Limb (tissue), 2 donors: Measurements from ENCODE around the gene LPCAT1.
A peak's percentile ranks its signal among the peaks of the same experiment; 100 is the strongest.
"Not testable (repeated sequence)": the region's sequence is repeated elsewhere in the genome, so short reads cannot be mapped to it uniquely, and the experiment has no call there.

Experiments
- DNase-seq, 2 donors: peaks; one replicate each; pipeline ENCODE4 v3.0.0-alpha.2; 2016; ENCODE audit errors: extremely low spot score in 2 of 2

Gene LPCAT1

DNA sequence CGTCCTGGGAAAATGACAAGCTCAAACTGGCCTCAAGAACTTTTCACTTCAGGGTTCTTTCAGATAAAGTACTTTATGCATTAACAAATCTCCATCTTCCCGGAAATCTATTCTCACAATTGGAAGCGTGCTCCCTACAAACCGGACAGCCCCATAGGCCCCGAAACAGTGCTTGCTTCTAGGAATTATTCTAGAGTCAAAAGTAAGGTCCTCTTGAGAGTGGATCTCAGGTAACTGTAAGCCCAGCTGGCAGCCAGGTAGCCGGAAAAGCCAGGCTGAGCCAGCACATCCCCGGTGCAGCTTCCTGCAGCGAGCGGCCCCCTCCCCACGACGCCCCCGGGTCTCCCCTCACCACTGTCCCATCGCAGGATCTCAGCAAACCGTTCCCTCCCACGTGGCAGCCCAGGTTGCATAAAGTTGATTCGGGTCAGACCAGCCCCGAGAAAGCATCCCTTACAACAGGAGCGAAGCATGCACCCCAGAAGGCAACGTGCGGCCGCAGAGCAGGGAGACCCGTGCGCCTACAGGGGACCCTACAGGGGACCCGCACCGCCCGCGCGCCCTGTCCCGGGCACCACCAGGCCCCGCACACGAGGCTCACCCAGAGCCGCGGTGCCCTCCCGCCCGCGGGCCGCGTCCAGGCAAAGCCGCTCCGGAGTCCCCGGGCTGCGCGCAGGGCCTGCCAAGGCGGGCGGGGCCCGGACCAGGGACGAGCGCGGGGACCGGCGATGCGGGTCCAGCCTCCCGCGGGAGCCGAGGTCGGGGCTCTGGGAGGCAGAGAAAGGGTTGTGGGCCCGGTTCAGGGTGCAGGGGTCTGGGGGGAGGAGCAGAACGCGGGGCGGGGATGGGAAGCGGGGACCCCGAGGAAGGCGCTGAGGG is 920 bp downstream of the LPCAT1 start:
- peak in 1 of 2 donors; percentile 62 for DNase-seq

DNA sequence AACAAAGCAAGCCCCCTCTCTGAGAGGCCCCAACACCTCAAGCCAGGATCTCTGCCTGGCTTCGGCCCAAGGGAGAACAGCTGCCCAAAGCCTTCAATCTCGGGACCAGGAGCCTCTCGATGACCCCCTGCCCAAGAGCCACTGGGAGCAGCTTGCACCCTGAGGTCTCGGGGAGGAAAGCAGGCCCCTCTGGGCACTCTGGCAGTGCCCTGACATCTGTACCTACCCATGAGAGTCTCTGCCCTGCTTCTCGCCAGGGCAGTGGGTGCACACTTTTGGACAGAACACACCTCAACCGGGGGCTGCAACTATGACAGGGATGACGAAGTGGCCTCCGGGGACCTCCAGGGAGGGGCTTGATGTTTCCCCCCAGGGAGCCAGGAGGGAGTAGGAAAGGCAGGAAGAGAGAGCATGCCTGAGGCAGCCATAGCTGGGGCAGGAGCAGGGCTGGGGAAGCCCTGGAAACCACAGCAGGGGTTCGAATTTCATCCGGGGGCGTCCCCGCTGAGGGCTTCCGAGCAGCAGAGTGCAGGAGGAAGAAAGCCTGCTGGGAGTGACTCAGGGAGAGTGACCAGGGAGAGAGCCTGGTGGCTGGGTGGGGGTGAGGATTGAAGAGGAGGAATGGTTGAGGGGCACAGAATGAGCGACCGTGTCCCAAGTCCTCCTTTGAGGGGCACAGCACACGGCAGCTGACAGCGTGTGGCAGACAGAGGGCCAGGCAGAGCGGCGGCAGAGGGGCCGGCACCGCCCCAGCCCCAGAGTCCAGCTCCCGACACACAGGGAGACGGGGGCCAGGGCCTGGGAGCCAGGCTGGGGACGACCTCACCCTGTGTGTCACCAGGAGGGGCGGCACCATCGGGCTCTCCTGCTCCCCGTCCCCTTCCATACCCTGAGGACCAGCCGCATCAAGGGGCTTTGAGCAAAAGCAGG is 1.8 kb downstream of the LPCAT1 start:
- DNase-seq, result peak in 1 of 2 donors; percentile 46

DNA sequence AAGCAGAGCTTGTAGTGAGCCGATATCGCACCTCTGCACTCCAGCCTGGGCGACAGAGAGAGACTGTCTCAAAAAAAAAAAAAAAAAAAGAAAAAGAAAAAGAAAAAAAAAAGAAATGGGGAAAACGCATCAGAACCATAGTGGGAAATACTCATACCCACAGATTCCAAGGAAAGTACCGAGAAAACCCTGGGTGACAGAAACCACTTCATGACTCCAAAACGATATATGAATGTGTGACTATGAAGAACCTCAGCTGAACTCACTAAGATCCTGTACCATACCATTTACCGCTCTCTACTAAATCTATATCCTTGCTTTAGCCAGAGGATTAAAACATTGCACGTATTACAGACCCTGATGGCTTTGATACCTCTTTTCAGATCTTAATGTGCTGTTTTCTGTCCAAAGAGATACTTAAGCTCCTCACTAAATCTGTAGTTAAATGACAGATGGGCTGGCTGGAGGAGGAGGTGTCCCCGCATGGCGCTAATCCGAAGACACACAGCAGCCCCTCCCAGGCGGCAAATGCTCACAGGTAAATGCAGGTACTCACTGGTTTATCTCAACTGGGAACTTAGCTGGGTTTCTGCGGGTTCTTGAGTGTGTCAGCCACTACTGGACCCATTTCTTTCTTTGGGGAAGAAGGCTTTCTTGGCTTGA is 2.8 kb downstream of the LPCAT1 start:
- peak in 1 of 2 donors; percentile 18 for DNase-seq

DNA sequence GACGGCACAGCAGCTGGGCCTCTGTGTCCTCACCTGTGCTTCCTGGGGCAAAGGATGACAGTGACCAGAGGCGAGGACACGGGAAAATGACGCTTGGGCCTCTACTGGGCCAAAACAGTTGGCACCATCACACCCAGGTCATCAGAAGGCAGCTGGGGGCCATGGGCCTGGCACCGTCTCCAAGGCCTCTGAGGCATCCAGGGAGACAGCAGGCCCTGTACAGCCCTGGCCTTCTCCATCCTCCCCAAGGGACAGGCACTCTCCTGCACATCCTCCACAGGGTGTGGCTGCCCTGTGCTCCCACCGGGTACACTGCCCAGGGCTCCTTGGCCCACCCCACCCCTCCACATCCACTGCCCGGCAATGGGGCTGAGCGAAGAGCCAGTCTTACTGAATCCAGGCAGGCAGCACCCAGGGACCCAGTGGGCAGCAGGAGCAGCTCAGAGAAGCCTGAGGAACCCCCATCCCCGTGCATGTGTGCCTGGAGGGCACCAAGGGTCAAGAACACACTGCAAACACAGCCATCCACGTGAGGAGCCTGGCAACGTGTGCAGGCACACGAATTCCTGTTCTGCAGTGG is 4.0 kb downstream of the LPCAT1 start:
- DNase-seq, result peak in 1 of 2 donors; percentile 17

DNA sequence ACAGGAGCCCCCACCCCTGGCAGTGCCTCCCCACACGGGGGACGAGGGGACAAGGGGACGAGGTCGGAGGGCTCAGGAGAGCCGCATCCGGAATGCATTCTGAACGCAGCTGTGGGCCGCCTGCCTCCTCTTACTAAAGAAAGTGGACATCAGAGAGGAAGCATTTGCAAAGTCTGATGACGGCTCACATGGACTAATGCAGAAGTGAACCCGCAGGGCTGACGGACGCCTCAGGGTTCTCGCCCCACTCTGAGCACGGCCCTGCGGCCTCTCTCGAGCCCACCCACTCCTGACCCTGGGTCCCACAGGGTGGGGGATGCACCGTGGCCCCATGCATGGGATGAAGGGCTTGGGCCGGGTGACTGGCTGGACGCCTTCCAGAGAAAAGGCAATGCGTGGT is 5.9 kb downstream of the LPCAT1 start:
- DNase-seq, result peak in 1 of 2 donors; percentile 23

DNA sequence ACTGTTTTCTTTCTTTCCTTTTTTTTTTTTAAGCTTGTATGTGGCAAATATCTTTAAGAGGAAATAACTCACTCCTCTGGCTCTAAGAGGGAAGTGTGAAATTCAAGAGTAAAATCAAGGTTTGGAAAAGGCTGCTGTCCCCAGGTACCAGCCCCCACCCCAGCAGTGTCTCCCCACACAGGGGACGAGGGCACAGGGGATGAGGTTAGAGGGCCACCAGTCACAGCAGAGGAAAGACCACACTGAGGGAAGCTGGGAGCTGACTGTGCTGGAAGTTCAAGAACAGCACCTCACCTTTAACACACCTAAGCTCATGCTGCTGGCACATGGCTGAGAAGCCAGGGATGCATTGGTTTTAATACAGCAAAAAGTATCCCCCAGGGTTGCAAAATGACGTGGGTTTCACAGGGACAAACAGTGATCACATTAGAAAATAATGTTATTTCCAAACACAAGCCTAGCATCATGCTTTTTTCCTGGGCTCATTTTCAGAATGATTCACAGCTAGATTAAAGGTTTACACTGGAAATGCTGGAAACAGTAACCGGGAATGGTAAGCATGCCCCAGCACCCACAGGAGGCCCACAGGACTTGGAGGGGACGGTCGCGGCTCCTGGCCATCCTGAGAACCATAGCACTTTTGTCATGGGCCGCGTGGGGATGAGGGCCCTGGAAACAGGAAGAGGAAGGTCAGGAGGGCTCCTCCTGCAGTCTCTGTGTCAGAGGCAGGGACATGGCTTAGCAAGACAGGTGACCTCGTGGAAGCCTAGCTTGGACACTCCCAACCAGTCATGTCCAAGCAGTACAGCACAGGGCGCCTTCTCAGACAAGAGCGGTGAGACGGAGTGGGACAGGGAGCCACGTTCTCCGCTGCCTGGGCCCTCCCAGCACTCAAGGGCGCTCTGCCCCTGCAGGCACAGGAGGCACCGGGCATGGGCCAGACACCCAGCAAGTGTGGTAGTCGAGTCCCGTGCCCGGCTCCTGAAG is 6.9 kb downstream of the LPCAT1 start:
- DNase-seq, result peak in 1 of 2 donors; percentile 10

DNA sequence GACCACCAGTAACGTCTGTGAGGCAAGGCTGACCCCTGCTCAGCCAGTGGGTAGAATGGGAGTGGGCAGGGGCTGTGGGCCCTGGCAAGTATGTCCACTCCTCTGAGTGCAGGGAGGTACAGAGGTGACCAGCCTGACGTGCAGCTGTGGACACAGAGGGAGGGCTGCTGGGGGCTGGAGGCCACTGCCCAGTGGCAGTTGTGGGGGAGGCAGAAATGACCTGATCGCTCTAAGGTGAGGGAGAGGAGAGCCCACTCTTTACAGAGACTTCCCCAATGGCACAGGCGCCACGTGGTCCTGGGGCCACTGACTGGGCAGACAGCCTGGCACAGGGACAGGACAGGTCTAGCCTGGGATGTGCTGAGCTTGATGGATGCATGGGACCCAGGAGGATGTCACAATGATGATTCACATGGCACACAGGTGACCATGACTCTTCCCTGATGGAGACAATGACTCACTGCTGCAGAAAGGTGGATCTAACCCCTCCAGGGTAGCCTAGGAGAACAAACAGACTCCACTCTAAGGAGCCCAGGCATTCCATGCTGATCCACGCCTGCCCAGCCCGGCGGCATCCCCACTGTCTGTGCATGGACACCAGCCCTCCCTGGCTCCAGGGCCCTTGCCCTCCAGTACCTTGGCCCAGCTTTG is 7.7 kb downstream of the LPCAT1 start:
- DNase-seq, result peak in 1 of 2 donors; percentile 23

DNA sequence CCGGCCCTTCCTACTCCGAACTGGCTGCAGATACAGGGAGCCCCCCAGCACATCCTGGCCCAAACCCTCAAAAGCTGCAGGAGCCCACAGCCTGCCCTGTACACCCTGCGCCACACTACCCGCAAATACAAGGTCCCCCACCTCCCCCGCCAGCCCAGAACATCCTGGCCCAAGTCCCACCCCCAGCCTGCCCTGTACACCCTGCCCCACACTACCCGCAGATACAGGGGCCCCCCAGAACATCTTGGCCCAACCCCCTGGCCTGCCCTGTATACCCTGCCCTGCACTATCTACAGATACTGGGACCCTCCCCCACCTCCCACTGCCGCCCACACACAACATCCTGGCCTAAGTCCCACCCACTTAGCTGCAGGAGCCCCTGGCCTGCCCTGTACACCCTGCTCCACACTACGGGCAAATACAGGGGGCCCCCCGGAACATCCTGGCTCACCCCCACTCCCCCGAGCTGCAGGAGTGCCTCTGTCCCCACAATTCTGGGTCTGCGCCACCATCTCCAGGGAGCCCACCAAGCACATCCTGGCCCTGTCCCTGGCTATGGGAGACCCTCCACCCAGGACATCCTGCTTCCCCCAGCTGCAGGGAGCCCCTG is 8.3 kb downstream of the LPCAT1 start:
- peak in 1 of 2 donors; percentile 22 for DNase-seq

DNA sequence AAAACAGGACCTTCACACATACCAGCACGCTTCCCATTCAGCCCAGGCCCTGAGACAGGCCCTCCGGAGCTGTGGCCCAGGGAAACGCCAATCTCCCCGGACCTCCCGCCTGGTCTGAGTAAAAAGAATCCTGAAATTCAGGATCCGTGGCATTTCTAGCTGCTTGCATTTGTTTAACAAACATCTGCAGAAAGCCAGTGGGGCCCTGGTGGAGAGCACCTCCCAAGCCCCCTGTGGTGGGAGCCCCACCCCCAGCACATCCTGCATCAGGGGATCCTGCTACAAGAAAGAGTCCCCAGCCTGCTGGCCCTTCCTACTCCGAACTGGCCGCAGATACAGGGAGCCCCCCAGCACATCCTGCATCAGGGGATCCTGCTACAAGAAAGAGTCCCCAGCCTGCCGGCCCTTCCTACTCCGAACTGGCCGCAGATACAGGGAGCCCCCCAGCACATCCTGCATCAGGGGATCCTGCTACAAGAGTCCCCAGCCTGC is 8.9 kb downstream of the LPCAT1 start:
- not testable (repeated sequence) for DNase-seq

DNA sequence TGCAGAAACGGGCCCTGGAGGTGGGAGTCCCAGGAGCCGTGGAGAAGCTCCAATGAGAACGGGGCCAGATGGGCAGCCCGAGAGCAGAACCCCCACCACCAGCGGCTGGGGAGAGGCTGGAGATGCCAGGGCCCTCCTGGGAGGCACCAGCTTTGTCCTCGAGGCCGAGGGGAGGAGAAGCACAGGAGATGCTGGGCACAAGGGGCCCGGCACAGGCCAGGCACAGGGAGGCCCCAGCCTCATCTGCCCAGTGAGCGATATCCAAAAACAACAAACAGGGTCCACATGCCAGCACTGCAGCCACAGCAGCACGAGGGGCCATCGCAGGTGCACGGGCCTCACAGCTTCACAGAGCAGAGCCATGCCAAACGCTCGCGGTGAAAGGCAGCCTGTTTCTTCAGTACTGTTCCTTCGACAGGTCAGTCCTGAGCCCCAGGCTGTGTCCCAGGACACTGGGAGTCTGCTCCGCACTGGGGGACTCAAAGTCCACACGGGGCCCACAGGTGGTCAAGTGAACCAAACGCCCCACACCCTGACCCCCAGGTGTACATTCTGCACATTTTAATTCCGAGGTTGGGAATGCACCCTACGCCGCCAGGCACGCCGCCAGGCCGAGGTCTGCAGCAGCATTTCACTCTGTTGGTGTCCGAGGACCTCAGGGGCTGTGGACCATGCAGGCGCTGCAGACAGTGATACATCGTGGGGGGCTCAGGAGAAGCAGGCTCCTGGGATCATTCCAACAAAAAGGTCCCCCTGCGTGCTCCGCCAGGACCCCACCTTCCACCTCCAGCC is 9.5 kb downstream of the LPCAT1 start:
- DNase-seq, result peak in 1 of 2 donors; percentile 26

DNA sequence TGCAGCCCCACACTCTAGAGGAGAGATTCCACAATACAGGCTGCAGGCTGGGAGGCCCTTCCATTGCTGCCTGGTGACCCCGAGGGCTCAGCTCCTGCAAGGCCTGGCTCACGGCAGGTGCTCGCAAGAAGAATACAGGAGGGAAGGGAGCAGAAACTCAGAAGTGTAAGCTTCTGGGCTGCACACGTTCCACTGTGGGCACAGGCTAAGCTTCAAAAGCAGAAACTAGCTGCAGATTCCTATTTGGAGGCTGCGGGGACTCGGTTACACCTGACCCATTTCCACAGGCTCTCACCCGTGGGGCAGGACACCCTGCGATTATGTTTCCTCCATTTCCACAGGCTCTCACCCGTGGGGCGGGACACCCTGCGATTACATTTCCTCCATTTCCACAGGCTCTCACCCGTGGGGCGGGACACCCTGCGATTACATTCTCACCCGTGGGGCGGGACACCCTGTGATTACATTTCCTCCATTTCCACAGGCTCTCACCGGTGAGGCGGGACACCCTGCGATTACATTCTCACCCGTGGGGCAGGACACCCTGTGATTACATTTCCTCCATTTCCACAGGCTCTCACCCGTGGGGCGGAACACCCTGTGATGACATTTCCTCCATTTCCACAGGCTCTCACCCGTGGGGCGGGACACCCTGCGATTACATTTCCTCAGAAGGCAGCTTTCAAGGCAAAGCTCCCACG is 10.3 kb downstream of the LPCAT1 start:
- peak in 1 of 2 donors; percentile 11 for DNase-seq

DNA sequence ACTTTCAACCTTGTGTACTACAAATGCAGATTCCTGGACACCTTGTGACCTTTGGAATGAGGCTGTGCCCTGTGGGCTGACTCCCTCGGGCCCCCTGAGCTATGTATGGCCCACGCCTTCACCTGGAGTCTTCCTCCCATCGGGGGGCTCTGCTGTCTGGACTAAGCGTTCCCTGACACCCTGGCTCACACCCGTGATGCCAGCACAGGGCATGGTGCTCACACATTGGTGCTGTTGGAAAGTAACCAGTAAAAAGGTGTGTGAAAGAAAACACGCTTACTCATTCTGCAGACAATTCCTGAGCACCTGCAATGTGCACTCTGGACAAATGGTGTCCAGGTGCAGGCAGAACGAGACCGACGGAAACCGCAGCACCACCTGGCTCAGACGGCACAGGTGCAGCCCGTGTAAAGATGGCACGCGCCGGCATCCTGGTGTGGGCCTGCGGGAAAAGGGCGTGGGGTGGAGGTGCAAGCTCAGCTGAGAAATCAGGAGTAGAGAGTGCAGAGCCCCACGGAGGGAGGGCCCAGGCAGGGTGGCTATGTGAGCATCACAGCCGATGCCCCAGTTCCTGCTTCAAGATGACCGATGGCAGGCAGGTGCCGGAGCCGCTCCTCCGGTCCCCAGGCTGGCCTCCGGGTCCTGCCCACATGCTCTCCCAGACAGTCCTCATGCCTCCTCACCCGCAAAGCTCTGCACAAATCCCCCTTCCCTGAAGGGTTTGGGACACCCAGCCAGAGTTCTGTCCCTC is 11.0 kb downstream of the LPCAT1 start:
- DNase-seq, result peak in 1 of 2 donors; percentile 16

DNA sequence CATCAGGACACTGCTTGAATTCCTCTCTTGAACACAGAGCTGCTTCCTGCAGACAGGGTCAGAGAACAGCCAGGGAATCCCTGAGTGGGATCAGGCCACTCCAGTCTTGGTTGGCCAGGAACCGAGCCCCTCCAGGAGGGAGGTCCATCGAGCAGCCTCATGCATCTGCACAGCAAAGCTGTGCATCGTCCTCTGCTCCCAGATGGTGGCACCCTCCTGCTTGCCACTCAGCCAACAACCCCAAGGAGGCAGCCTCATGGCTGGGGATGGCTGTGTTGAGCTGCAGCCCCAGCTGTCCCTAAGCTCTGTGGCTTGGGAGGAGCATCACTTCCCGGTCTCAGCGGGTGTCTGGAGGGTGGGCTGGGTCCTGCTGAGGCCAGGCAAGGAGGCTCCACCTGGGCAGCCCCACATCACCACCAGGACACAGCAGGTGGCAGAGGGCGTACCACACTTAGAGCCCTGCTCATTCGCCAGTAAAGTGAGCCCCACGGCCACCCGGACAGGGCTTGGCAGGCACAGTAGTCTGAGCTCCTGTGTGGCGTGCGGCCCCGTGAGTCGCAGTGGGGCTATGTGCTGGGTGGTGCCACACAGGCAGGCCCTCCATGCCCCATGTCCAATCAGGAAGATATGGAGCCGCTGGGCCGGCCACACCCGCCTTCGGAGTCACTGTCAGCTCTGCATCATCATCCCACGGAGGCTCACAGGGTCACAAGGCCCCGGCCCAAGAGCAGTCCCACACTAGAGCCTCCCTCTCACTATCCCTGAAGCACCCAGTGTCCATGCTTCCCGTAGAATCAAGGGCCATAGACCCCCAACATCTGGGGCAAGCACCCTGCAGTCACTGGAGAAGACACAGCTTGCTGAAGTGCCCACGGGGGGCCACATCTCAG is 11.9 kb downstream of the LPCAT1 start:
- peak in 1 of 2 donors; percentile 22 for DNase-seq

DNA sequence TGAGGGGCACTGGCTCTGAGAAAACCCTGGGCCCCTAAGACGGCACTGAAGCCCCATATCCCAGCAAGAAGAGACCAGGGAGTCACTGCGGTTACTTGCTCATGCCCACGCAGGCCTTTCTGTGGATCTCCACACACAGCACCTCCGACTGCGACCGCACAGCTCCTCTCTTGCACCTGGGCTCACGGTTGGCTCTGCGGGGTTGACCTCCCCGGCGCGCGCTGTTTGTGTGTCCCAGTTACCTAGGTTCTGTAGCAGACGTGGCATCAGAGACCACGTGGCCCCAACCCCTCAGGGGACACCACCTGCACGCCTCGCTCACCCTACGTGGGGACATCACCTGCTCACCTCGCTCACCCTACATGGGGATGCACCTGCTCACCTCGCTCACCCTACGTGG is 12.7 kb downstream of the LPCAT1 start:
- DNase-seq, result no peak

DNA sequence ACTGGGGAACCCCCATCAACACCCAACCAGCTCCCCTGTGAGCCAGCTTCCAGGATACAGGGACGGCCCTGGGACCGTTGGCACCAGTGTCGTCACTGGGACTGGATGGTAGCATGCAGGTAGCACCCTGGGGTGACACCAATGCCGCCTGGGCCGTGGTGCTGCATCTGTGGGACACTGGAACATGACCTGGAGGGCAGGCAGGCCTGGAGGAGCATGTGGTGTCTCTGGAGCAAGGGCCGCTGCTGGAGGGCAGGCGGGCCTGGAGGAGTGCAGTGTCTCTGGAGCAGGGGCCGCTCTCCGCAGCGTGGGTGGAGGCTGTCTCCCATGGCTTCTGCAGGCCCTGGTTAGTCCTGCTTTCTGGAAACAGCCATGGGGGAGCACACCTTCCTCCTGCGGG is 13.1 kb downstream of the LPCAT1 start:
- DNase-seq, result peak in 1 of 2 donors; percentile 9

DNA sequence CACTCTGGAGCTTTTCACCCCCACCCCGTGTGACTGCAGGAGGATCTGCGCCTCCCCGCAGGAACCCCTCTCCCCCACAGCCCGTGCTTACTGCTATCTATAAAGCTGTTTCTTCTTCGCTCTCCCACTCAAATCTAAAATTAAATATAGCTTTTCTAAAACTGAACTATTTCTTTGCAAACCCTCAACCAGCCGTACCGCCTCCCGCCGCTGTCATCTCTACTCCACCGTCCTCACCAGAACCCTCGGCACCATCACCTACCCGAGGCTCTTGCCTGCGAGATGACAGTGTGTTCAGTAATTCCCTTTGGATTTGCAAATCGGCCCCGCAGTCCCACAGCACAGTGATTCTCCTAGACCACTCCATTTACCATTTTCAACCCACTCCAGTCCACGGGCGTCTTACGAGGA is 13.6 kb downstream of the LPCAT1 start:
- DNase-seq, result peak in 1 of 2 donors; percentile 15
